SJSA1 (cell line): ENCODE data around the gene SOX13. TPM values are rescaled to one million over a fixed set of nuclear protein-coding genes. Genes with fewer than 3 reads are reported as not detected.
"Not testable (repeated sequence)": the region's sequence is repeated elsewhere in the genome, so short reads cannot be mapped to it uniquely, and the experiment has no call there.

Experiments used
- DNase-seq, 2 experiments: peaks; one replicate each; pipeline ENCODE4 v3.0.0-alpha.2; 2015 to 2020; ENCODE audit warnings: low spot score in 2 of 2, low read depth in 1 of 2
- H3K27ac ChIP-seq: fragments of 250-450 bp; sonication (Bioruptor Pico); 2 replicates; pipeline ENCODE4 v1.5.1; 2020; ENCODE audit warnings: mild to moderate bottlenecking, moderate library complexity
- H3K27me3 ChIP-seq: fragments of 250-450 bp; sonication (Bioruptor Pico); replicated peaks from 2 replicates; pipeline ENCODE4 v1.5.1; 2020; ENCODE audit warnings: mild to moderate bottlenecking, moderate library complexity
- H3K36me3 ChIP-seq: fragments of 250-450 bp; sonication (Bioruptor Pico); 2 replicates; pipeline ENCODE4 v1.5.1; 2020; ENCODE audit warnings: mild to moderate bottlenecking
- H3K4me1 ChIP-seq: fragments of 250-450 bp; sonication (Bioruptor Pico); replicated peaks from 2 replicates; pipeline ENCODE4 v1.6.1; 2021; ENCODE audit warnings: mild to moderate bottlenecking
- H3K4me3 ChIP-seq: fragments of 250-450 bp; sonication (Bioruptor Pico); 2 replicates; pipeline ENCODE4 v1.5.1; 2020; ENCODE audit warnings: mild to moderate bottlenecking
- H3K9me3 ChIP-seq: fragments of 250-450 bp; sonication (Bioruptor Pico); replicated peaks from 2 replicates; pipeline ENCODE4 v1.5.1; 2020; ENCODE audit warnings: mild to moderate bottlenecking
- total RNA-seq: library from RNA; depleted of rRNA; stranded (reverse); fragments of >200 nt; shearing (Covaris generic); gene quantifications from 2 replicates; pipeline ENCODE4 v1.2.3, GENCODE V29; 2014

The SOX13 gene
- total RNA-seq, 1 experiment from 2014 or later: 15.5 TPM

- DNase-seq: no peak
- Histone ChIP-seq H3K4me1 (peaks cover 21% of the 10 kb centered on the region), H3K4me3 (no peak overlapping the region), H3K36me3 (no peaks in the 10 kb centered on the region), H3K27ac (no peak overlapping the region), H3K9me3 (no peaks in the 10 kb centered on the region), H3K27me3 (no peaks in the 10 kb centered on the region)
Observed at GRCh38 chr1:204094856-204095634, 22.1 kb downstream of the SOX13 start.

DNA sequence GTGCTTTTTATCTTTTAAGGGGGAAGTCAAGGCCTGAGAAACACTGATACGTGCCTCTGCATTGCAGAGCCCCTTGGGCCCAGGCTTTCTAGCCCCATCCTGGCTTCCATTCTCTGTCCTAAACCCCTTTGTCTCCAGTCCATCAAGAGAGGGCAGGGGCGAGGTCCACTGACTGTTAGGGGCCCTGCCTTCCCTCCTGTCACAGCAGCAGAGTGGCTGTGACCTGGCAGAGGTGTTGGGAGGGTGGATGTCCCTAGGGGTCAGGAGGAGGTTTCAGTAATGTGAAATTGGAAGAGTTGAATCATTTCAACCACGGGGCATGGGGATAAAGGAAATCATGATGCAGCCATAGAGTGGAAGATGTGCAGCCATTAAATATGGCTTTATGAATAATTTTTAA, 24.0 kb downstream of the SOX13 start:
- no peaks in the 10 kb centered on the region for H3K9me3 ChIP-seq
- H3K36me3 ChIP-seq: no peaks in the 10 kb centered on the region
- no peak overlapping the region for H3K4me3 ChIP-seq
- DNase-seq: no peak
- H3K27ac ChIP-seq: no peak overlapping the region
- H3K4me1 ChIP-seq: peaks cover 21% of the 10 kb centered on the region
- H3K27me3 ChIP-seq: no peaks in the 10 kb centered on the region

GRCh38 chr1:204098683-204099082, 25.8 kb downstream of the SOX13 start:
- DNase-seq: no peak
- no peaks in the 10 kb centered on the region for H3K27me3 ChIP-seq
- H3K36me3 ChIP-seq: no peaks in the 10 kb centered on the region
- no peak overlapping the region for H3K27ac ChIP-seq
- peaks cover 28% of the 10 kb centered on the region for H3K4me1 ChIP-seq
- no peak overlapping the region for H3K4me3 ChIP-seq
- no peaks in the 10 kb centered on the region for H3K9me3 ChIP-seq

GRCh38 chr1:204099754-204100153, 26.8 kb downstream of the SOX13 start:
- H3K9me3 ChIP-seq, DNase-seq, H3K4me3 ChIP-seq, H3K27me3 ChIP-seq, H3K36me3 ChIP-seq, H3K27ac ChIP-seq: not testable (repeated sequence)
- peaks cover 30% of the 10 kb centered on the region for H3K4me1 ChIP-seq

DNA sequence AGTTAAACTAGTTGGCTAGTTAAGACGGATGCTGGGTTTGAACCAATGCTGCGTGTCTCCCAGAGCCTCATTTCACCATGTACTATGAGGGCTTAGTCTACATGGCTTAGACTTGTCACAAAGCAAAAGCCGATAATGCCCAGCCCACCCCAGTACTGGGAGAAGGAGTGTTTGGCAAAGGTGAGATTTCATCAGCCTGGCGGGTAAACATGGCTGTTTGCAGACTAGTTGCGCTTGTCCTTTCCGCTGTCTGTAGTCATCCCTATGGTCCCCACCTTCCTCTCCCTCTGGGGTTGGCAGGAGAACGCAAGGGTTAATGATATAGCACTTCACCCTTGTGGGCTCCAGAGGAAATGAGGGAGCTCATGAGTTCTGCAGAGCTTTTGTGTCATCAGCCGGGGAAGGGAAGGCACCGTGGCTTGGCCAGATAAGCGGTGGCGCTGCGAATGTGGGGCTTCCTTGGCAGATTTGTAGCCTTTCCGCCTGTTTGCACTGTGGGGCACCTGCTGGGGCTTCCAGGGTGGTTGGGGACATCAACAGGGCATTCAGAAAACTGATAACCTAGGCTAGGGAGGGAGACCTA, 29.2 kb downstream of the SOX13 start:
- no peak overlapping the region for H3K4me3 ChIP-seq
- no peaks in the 10 kb centered on the region for H3K9me3 ChIP-seq
- H3K36me3 ChIP-seq: no peaks in the 10 kb centered on the region
- no peak overlapping the region for H3K27ac ChIP-seq
- no peaks in the 10 kb centered on the region for H3K27me3 ChIP-seq
- peaks cover 31% of the 10 kb centered on the region for H3K4me1 ChIP-seq
- no peak for DNase-seq

- H3K27ac ChIP-seq: no peak overlapping the region
Observed at GRCh38 chr1:204102739-204103430, 30.0 kb downstream of the SOX13 start.

GRCh38 chr1:204103431-204103741, 30.5 kb downstream of the SOX13 start:
- H3K4me1 ChIP-seq: peaks cover 34% of the 10 kb centered on the region
- DNase-seq: no peak
- H3K27ac ChIP-seq: no peak overlapping the region
- no peak overlapping the region for H3K4me3 ChIP-seq
- H3K36me3 ChIP-seq: no peaks in the 10 kb centered on the region
- no peaks in the 10 kb centered on the region for H3K9me3 ChIP-seq
- no peaks in the 10 kb centered on the region for H3K27me3 ChIP-seq

More at GRCh38 chr1:204102739-204103430, 30.0 kb downstream of the SOX13 start:
- no peaks in the 10 kb centered on the region for H3K36me3 ChIP-seq
- no peak overlapping the region for H3K4me3 ChIP-seq
- DNase-seq: no peak
- peaks cover 31% of the 10 kb centered on the region for H3K4me1 ChIP-seq
- no peaks in the 10 kb centered on the region for H3K9me3 ChIP-seq
- H3K27me3 ChIP-seq: no peaks in the 10 kb centered on the region

DNA sequence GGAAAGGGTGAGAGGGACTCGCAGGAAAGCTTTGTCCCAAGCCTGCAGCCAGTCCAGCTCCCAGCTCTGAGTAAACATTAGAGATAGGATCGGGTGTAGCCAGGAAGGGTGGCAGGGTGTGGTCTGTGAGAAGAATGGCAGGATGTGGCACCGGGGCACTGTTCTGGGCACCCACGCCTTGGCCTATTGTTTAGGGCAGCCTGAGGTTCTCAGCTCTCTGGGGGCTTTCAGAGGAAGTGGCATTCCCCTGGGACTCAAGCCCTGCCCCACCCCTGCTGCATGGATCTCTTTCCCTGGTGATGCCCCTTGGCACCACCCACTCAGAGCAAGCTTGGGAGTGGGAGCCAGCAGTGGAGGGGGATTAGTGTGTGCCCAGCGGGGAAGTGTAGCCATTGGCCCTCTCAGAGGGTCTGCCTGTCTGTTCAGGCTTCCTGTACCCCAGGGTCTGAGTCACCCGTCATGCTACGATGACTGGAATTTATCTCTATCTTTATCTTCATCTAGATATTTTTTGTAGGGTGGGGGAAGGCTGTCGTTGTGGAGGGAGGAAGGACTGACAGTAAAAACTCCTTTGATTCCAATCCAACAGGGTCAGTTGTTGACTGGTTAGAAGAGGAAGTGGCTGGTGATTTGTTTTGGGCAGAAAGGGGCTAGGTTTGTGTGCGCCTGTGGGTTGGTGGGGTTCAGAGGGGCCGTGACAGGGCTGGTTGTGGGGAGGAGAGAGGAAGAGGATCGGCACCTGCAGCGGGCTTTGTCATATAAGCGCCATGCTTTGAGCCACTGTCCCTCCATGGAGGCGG, 31.6 kb downstream of the SOX13 start:
- no peaks in the 10 kb centered on the region for H3K27me3 ChIP-seq
- H3K27ac ChIP-seq: peak overlapping the region; percentile 65
- no peaks in the 10 kb centered on the region for H3K9me3 ChIP-seq
- DNase-seq: peak; percentile 77 to 81
- peaks cover 44% of the 10 kb centered on the region for H3K4me1 ChIP-seq
- no peak overlapping the region for H3K4me3 ChIP-seq
- H3K36me3 ChIP-seq: no peaks in the 10 kb centered on the region

GRCh38 chr1:204105131-204105515, 32.2 kb downstream of the SOX13 start:
- H3K4me1 ChIP-seq: peaks cover 44% of the 10 kb centered on the region
- H3K27me3 ChIP-seq: no peaks in the 10 kb centered on the region
- no peak overlapping the region for H3K4me3 ChIP-seq
- H3K27ac ChIP-seq: peak overlapping the region; percentile 65; the same call in 1 of the 2 replicates
- no peaks in the 10 kb centered on the region for H3K36me3 ChIP-seq
- H3K9me3 ChIP-seq: no peaks in the 10 kb centered on the region
- DNase-seq: no peak

GRCh38 chr1:204106825-204107224, 33.9 kb downstream of the SOX13 start:
- H3K4me3 ChIP-seq: no peak overlapping the region
- no peaks in the 10 kb centered on the region for H3K9me3 ChIP-seq
- H3K36me3 ChIP-seq: no peaks in the 10 kb centered on the region
- no peaks in the 10 kb centered on the region for H3K27me3 ChIP-seq
- peaks cover 44% of the 10 kb centered on the region for H3K4me1 ChIP-seq
- H3K27ac ChIP-seq: no peak overlapping the region
- no peak for DNase-seq

DNA sequence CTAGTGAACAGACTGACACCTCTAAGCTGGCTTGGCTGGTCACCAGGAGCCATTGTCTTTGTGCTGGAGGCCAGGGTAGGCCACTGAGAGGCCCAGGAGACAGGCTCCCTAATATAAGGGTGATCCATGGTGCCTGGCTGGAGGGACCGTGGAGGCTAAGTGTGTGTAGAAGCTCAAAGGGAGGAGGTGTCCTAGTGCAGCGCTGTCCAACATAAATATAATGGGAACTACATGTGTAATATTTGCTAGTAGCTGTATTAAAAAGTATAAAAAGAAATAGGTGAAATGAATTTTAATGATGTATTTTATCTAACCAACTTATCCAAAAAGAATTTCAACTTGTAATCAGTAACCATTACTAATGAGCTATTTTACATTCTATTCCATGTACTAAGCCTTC, 35.0 kb downstream of the SOX13 start:
- no peak for DNase-seq
- H3K27me3 ChIP-seq: no peaks in the 10 kb centered on the region
- peaks cover 36% of the 10 kb centered on the region for H3K4me1 ChIP-seq
- no peak overlapping the region for H3K27ac ChIP-seq
- H3K9me3 ChIP-seq: no peaks in the 10 kb centered on the region
- H3K36me3 ChIP-seq: no peaks in the 10 kb centered on the region
- no peak overlapping the region for H3K4me3 ChIP-seq

- H3K27ac ChIP-seq: no peak overlapping the region
- no peak for DNase-seq
- peaks cover 30% of the 10 kb centered on the region for H3K4me1 ChIP-seq
- no peaks in the 10 kb centered on the region for H3K9me3 ChIP-seq
- no peaks in the 10 kb centered on the region for H3K36me3 ChIP-seq
- H3K27me3 ChIP-seq: no peaks in the 10 kb centered on the region
- no peak overlapping the region for H3K4me3 ChIP-seq
Observed at GRCh38 chr1:204108312-204109141, 35.6 kb downstream of the SOX13 start.
